ENCODE measurements around the gene PCNT.

GRCh38 chr21:46441331-46441730 lies 117.4 kb downstream of the PCNT start:
- no peak for TF ChIP-seq CTCF (IDR thresholded peaks at IDR 0.05; ENCODE audit: low read depth, low read length, poor library complexity, severe bottlenecking)
- no peak for TF ChIP-seq EZH2phosphoT487 (IDR thresholded peaks at IDR 0.05; ENCODE audit: borderline replicate concordance, low read length)

Measured in DOHH2 (cell line).